HEK293T (cell line): ENCODE data around the gene SP3.

Experiments
- FOXA1 ChIP-seq: fragments of 450-650 bp; IDR thresholded peaks from 2 replicates; pipeline ENCODE4 v1.6.1; 2016; ENCODE audit warnings: mild to moderate bottlenecking
- FOXK2 ChIP-seq: fragments of 450-650 bp; IDR thresholded peaks from 2 replicates; pipeline ENCODE4 v1.6.1; 2016; ENCODE audit warnings: mild to moderate bottlenecking
- LEF1 ChIP-seq: fragments of 450-650 bp; IDR thresholded peaks from 2 replicates; pipeline ENCODE4 v1.6.1; 2017; ENCODE audit warnings: mild to moderate bottlenecking, borderline replicate concordance
- NFRKB ChIP-seq: fragments of 450-650 bp; IDR thresholded peaks from 2 replicates; pipeline ENCODE4 v1.6.1; 2016; ENCODE audit warnings: mild to moderate bottlenecking, moderate library complexity
- SP1 ChIP-seq: fragments of 450-650 bp; IDR thresholded peaks from 2 replicates; pipeline ENCODE4 v1.6.1; 2017

DNA sequence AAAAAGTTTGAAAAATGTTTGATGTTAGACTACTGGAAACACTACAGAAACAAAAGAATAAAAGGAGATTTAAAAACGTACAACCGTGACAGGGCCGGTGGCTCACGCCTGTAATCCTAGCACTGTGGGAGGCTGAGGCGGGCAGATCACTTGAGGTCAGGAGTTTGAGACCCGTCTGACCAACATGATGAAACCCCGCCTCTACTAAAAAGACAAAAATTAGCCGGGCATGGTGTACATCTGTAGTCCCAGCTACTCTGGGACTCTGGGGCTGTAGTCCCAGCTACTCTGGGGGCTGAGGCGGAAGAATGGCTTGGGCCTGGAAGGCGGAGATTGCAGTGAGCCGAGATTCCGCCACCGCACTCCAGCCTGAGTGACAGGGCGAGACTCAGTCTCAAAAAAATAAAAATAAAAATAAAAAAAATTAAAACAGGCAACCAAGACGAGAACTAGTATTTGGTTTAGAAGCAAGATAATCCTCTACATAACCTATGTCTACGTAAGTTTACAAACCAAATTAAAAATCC is 5.8 kb downstream of the SP3 start:
- TF ChIP-seq SP1 = no peak
- no peak for TF ChIP-seq FOXK2
- no peak for TF ChIP-seq FOXA1
- no peak for TF ChIP-seq NFRKB
- TF ChIP-seq LEF1 = no peak
